ENCODE measurements around the gene PARP1.

Gene PARP1

GRCh38 chr1:226405411-226405988 is 2.4 kb downstream of the PARP1 start:
- DNase-seq (ENCODE audit: low spot score): no peak

GRCh38 chr1:226404904-226405222 is 3.0 kb downstream of the PARP1 start:
- DNase-seq (ENCODE audit: low spot score): no peak

GRCh38 chr1:226404063-226404903 is 3.6 kb downstream of the PARP1 start:
- DNase-seq (ENCODE audit: low spot score): no peak

- no peak for DNase-seq (ENCODE audit: low spot score)
Measured at GRCh38 chr1:226403201-226404034, 4.5 kb downstream of the PARP1 start.

GRCh38 chr1:226402739-226403165 is 5.1 kb downstream of the PARP1 start:
- no peak for DNase-seq (ENCODE audit: low spot score)

- no peak for DNase-seq (ENCODE audit: low spot score)
Measured at GRCh38 chr1:226401355-226402303, 6.3 kb downstream of the PARP1 start.

GRCh38 chr1:226400519-226401354 is 7.2 kb downstream of the PARP1 start:
- no peak for DNase-seq (ENCODE audit: low spot score)

- no peak for DNase-seq (ENCODE audit: low spot score)
Measured at GRCh38 chr1:226397955-226398636, 9.8 kb downstream of the PARP1 start.

- no peak for DNase-seq (ENCODE audit: low spot score)
Measured at GRCh38 chr1:226397011-226397926, 10.6 kb downstream of the PARP1 start.

GRCh38 chr1:226395753-226396152 is 12.1 kb downstream of the PARP1 start:
- DNase-seq (ENCODE audit: low spot score): no peak

- DNase-seq (ENCODE audit: low spot score): no peak
Measured at GRCh38 chr1:226394462-226394861, 13.4 kb downstream of the PARP1 start.

GRCh38 chr1:226390681-226391080 is 17.2 kb downstream of the PARP1 start:
- DNase-seq (ENCODE audit: low spot score): no peak

GRCh38 chr1:226388131-226388530 is 19.8 kb downstream of the PARP1 start:
- DNase-seq (ENCODE audit: low spot score): no peak

- no peak for DNase-seq (ENCODE audit: low spot score)
Measured at GRCh38 chr1:226384717-226385116, 23.2 kb downstream of the PARP1 start.

GRCh38 chr1:226384040-226384439 is 23.9 kb downstream of the PARP1 start:
- DNase-seq (ENCODE audit: low spot score): no peak

GRCh38 chr1:226382030-226382429 is 25.9 kb downstream of the PARP1 start:
- DNase-seq (ENCODE audit: low spot score): no peak

- DNase-seq (ENCODE audit: low spot score): no peak
Measured at GRCh38 chr1:226381226-226381998, 26.5 kb downstream of the PARP1 start.

- DNase-seq (ENCODE audit: low spot score): no peak
Measured at GRCh38 chr1:226378071-226378470, 29.8 kb downstream of the PARP1 start.

Measured in LoVo (cell line).